HG03103 (cell line): Measurements from ENCODE around the gene RPL13.

Experiments
- ATAC-seq: cut with Tn5 transposase; IDR thresholded peaks from one replicate; pipeline ENCODE4 v1.9.1; 2021; ENCODE audit warnings: low read depth; ENCODE audit not compliant: unreplicated experiment

Gene RPL13

GRCh38 chr16:89560378-89561141, at the start of gene RPL13:
TSS of gene RPL13 (plus strand) at chr16:89560682. CDS start at chr16:89560960, 278 bp downstream.
- peak; percentile 61 for ATAC-seq

GRCh38 chr16:89511374-89511773, 49.1 kb upstream of the RPL13 start:
- ATAC-seq = no peak

- no peak for ATAC-seq
Measured at GRCh38 chr16:89512453-89512852, 48.0 kb upstream of the RPL13 start.

- ATAC-seq = no peak
Measured at GRCh38 chr16:89517128-89517527, 43.4 kb upstream of the RPL13 start.

GRCh38 chr16:89519881-89520280, 40.6 kb upstream of the RPL13 start:
- no peak for ATAC-seq

- ATAC-seq = no peak
Measured at GRCh38 chr16:89522287-89522686, 38.2 kb upstream of the RPL13 start.

GRCh38 chr16:89523680-89524344, 36.7 kb upstream of the RPL13 start:
- ATAC-seq = no peak

GRCh38 chr16:89525146-89525913, 35.2 kb upstream of the RPL13 start:
- ATAC-seq = no peak

- ATAC-seq = no peak
Measured at GRCh38 chr16:89529097-89529496, 31.4 kb upstream of the RPL13 start.

GRCh38 chr16:89530401-89531381, 29.8 kb upstream of the RPL13 start:
- no peak for ATAC-seq

GRCh38 chr16:89531821-89532526, 28.5 kb upstream of the RPL13 start:
- no peak for ATAC-seq

GRCh38 chr16:89534252-89534756, 26.2 kb upstream of the RPL13 start:
- ATAC-seq = no peak

GRCh38 chr16:89536371-89536770, 24.1 kb upstream of the RPL13 start:
- ATAC-seq = no peak

- ATAC-seq = no peak
Measured at GRCh38 chr16:89536886-89537548, 23.5 kb upstream of the RPL13 start.

GRCh38 chr16:89537549-89537925, 22.9 kb upstream of the RPL13 start:
- no peak for ATAC-seq

GRCh38 chr16:89538286-89538685, 22.2 kb upstream of the RPL13 start:
- ATAC-seq = no peak

- ATAC-seq = no peak
Measured at GRCh38 chr16:89540557-89540956, 19.9 kb upstream of the RPL13 start.

- ATAC-seq = no peak
Measured at GRCh38 chr16:89541792-89542191, 18.7 kb upstream of the RPL13 start.

- ATAC-seq = no peak
Measured at GRCh38 chr16:89544113-89544512, 16.4 kb upstream of the RPL13 start.
